Brain pericyte (primary cell): ENCODE data around the gene TMEM132D.

Experiments used
- DNase-seq: peaks from one replicate; pipeline ENCODE4 v3.0.0-alpha.2; 2012; ENCODE audit warnings: low read depth, low spot score

TMEM132D gene

GRCh38 chr12:129873111-129873832 lies 30.6 kb downstream of the TMEM132D start:
- DNase-seq = no peak

GRCh38 chr12:129871991-129872972 lies 31.5 kb downstream of the TMEM132D start:
- DNase-seq = no peak

GRCh38 chr12:129870796-129871195 lies 33.0 kb downstream of the TMEM132D start:
- DNase-seq = no peak

GRCh38 chr12:129870136-129870535 lies 33.7 kb downstream of the TMEM132D start:
- no peak for DNase-seq

- DNase-seq = no peak
Measured at GRCh38 chr12:129868575-129868974, 35.2 kb downstream of the TMEM132D start.

GRCh38 chr12:129863938-129864337 lies 39.9 kb downstream of the TMEM132D start:
- no peak for DNase-seq

GRCh38 chr12:129862561-129863175 lies 41.2 kb downstream of the TMEM132D start:
- DNase-seq = no peak

- no peak for DNase-seq
Measured at GRCh38 chr12:129861951-129862350, 41.9 kb downstream of the TMEM132D start.

GRCh38 chr12:129854591-129854990 lies 49.2 kb downstream of the TMEM132D start:
- DNase-seq = no peak

- DNase-seq = no peak
Measured at GRCh38 chr12:129851296-129851695, 52.5 kb downstream of the TMEM132D start.

GRCh38 chr12:129848876-129849275 lies 54.9 kb downstream of the TMEM132D start:
- no peak for DNase-seq

GRCh38 chr12:129847063-129847462 lies 56.8 kb downstream of the TMEM132D start:
- DNase-seq = no peak

- DNase-seq = no peak
Measured at GRCh38 chr12:129844662-129845220, 59.1 kb downstream of the TMEM132D start.

- no peak for DNase-seq
Measured at GRCh38 chr12:129841251-129841650, 62.6 kb downstream of the TMEM132D start.

GRCh38 chr12:129840145-129840884 lies 63.5 kb downstream of the TMEM132D start:
- DNase-seq = no peak

- no peak for DNase-seq
Measured at GRCh38 chr12:129839679-129840078, 64.1 kb downstream of the TMEM132D start.

GRCh38 chr12:129831294-129831693 lies 72.5 kb downstream of the TMEM132D start:
- no peak for DNase-seq

- no peak for DNase-seq
Measured at GRCh38 chr12:129830796-129831195, 73.0 kb downstream of the TMEM132D start.

- DNase-seq = no peak
Measured at GRCh38 chr12:129827866-129828384, 75.9 kb downstream of the TMEM132D start.

GRCh38 chr12:129827102-129827865 lies 76.5 kb downstream of the TMEM132D start:
- DNase-seq = no peak
